T follicular helper cell (primary cell): Measurements from ENCODE around the gene HIF3A.
"Not testable (repeated sequence)": the region's sequence is repeated elsewhere in the genome, so short reads cannot be mapped to it uniquely, and the experiment has no call there.

Experiments
- DNase-seq: peaks from one replicate; pipeline ENCODE4 v3.0.0-alpha.2; 2020; ENCODE audit warnings: low read depth

HIF3A gene

DNA sequence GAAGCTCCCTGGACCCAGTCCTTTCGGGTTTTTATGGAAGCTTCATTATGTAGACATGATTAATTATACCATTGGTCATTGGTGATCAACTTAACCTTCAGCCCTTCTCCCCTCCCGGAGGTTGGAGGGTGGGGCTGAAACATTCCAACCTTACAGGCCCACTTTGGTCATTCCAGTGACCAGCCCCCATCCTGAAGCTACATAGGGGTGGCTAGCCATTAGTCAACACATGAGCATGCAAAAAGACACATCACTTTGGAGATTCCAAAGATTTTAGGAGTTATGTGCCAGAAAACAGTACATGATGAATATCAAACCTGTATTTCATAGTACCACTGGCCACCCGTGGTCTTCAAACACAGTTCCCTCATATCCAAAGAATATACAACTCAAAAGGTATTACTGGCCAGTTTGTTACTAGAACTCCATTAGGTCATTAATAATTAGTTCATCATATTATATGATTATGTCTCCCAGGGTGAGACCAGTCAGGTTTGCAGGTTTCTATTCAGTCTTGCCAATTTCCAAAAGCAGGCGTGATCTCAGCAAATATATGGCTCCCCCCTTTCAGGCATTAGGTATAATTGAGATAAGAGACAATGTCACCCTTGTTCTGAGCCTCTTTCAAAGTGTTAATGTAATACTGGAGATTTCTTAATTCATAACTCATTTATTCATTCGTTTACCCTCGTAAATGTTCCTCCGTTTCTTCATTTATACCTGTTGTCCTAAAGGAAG lies 61.2 kb downstream of the HIF3A start:
- no peak for DNase-seq

DNA sequence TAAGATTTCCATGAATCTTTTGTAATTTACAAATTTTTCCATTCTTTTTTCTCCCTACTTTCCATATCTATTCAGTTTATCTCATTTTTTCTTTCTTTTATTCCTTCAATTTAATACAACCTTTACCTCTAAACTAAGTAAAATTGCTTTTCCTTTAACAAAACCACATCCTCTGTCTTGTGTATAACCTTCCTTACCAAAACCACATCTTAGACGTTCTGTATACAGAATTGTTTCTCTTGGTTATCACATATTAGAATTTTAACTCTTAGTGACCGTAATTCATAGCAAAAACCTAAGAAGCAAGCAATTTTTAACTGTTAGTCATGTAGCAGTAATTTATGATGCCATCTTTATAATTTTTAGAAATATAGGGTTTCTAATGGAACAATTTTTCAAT lies 65.1 kb downstream of the HIF3A start:
- no peak for DNase-seq

- no peak for DNase-seq
These were observed 67.5 kb downstream of the HIF3A start for GRCh38 chr19:46364359-46364758.

DNA sequence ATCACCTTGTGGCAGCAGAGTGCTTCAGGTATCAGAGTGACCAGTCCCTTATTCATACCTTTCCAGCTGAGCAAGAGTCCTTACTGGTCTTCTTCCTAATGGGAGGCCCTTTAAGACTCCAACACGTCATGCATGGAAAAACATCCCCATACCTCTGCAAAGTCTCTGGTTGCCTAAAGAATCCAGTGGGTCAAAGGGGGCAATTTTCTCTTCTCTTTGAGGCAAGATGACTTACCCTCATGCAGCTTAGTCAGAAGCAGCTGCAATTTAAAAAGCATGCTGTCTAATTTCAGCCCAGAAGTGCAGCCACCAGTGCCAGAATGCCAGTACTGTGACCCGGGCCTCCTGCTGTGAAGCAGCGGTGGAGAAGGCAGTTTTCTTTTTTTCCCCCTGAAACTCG lies 68.7 kb downstream of the HIF3A start:
- no peak for DNase-seq

GRCh38 chr19:46366620-46367292 lies 69.9 kb downstream of the HIF3A start:
- no peak for DNase-seq

DNA sequence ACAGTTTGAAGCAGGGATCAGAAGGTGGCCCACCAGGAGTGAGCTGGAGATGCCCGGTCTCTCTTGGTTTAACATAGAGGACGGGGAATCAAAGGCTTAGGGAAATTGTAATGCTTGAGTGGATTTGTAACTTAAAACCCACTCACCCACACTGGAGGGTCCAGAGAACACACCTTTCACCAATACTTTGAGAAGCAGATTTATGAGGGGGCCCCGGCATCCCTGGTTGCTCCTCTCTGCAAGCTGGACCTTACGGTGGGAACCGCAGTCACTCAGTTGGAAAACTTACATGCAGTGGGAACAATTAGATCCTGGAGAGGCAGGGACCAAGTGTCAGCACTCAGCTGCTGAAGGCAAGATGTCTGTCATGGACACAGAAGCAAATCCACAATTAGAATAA lies 70.6 kb downstream of the HIF3A start:
- no peak for DNase-seq

GRCh38 chr19:46368116-46368515 lies 71.3 kb downstream of the HIF3A start:
- no peak for DNase-seq

- DNase-seq: no peak
These were observed 73.0 kb downstream of the HIF3A start for GRCh38 chr19:46369817-46370216.

GRCh38 chr19:46371371-46371901 lies 74.6 kb downstream of the HIF3A start:
- DNase-seq: no peak

- DNase-seq: no peak
These were observed 76.2 kb downstream of the HIF3A start for GRCh38 chr19:46372901-46373490.

DNA sequence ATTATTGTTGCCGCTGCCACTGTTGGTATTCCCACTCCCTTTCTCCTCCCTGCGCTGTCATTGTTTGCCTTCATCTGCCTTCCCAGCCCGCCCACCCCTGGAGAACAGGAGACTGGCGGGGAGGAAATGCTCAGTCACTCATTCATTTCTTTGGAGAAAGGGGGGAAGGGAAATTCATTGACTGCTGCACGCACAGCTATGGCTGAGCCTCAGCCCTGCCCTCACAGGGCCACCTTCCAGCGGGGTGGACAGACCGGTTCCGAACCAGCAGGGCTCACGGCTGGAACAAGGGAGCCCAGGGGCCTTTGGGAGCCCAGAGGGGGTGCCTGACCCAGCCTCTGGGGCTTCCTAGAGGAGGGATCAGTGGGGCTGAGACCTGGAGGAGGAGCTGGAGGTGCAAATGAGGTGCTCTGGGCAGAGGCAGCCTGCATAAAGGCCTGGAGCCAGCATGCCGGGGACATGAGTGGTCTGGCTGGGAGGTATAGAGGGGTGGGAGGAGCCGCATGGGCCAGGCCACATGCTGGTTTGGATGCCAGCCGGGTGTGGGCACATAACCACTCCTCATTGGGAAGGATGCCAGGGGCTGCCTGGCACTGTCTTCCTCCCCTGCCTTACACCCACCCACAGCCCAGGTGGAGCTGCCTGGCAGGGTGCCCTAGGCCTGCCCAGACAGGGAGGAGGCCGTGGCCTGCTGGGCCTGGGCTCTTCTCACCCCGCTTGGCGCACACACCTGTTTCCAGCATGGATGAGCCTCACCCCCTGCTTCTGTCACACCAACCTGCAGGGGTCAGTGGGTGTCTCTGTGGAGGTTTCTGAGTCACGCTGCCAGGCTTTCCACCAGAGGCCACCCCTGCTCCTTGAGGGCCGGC lies 76.9 kb downstream of the HIF3A start:
- no peak for DNase-seq

DNA sequence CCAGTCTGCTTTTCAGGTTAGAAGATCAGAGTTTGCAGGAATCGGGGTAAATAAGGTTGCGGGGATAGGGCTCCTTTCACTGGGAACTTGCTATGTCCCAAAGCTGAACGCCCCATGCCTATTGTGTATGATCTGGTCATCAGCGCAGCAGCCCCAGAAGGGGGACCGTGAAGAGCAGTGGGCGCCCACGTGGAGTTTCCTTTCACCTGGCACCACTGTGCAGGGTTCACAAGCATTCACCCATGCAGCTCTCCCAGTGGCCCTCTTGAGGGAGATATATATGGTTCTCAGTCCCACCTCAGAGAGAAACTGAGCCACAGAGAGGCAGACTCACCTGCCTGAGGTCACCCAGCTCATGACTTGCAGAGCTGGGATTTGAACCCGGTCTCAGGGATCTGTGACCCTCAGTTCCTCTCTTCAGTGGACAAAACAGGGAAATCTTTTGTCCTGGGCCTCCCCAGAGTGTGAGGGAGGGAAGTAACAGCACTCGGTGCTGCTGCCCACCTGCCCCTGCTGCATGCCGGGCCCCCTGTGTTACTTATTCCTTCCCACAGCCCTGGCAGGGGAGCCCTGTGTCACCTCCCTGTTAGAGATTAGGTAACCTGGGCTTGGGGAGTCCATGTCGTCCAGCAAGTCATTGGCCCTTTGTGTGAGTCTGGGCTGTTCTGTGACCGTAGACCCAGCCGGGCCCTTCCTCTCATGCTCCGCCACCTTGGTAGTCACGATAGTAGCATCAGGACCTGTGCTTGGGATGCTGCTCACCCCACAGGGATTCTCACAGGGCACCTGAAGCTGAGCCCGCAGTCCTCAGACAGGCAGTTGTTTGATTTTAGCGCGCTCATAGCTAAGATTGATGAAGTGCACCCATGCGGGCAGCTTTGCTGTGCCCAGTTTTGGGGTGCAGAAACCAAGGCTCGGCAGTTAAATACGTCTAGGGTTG lies 78.0 kb downstream of the HIF3A start:
- DNase-seq: no peak

GRCh38 chr19:46375476-46376067 lies 78.7 kb downstream of the HIF3A start:
- DNase-seq: not testable (repeated sequence)

GRCh38 chr19:46376241-46377153 lies 79.7 kb downstream of the HIF3A start:
- DNase-seq: no peak

DNA sequence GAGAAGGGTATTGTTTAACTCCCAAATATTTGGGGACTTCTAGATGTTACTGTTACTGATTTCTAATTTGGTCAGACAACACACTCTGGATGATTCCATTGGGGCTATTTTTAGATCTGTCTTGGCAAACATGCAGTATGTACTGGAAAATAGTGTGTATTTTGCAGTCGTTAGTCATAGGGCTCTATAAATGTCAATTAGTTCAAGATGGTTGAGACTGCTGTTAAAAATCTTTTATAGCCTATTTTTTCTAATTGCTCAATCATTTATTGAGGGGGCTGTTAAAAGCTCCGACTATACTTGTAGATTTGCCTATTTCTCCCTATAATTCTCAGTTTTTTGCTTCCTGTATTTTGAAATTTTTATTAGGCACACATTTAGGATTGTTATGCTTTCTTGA lies 81.4 kb downstream of the HIF3A start:
- DNase-seq: no peak

DNA sequence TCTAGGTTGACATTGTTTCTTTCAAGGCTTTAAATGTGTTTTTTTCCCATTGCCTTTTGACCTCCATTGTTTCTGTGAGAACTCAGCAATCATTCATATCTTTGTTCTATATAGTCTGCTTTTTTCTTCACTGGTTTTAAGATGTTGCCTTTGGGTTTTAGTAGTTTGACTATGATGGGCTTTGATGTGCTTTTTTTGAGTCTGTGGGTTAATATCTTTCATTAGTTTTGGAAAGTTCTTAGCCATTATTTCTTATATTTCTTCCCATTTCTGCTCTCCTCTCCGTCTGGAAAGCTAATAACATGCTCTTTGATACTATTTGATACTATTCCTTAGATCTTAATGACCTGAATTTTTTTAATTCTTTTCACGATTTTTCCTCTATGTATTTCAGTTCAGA lies 83.8 kb downstream of the HIF3A start:
- no peak for DNase-seq

DNA sequence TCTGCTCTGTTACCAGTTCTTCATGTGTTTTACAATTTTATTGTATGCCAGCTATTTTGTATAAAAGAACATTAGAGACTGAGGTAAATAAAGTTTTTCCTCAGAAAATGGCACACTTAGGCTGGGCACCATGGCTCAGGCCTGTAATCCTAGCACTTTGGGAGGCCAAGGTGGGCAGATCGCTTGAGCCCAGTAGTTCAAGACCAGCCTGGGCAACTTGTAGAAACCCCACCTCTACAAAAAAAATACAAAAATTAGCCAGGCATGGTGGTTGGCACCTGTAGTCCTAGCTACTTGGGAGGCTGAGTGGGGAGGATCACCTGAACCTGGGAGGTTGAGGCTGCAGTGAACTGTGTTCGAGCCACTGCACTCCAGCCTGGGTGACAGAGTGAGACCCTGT lies 84.5 kb downstream of the HIF3A start:
- DNase-seq: no peak

GRCh38 chr19:46381756-46382345 lies 85.0 kb downstream of the HIF3A start:
- DNase-seq: no peak

GRCh38 chr19:46383171-46383815 lies 86.5 kb downstream of the HIF3A start:
- no peak for DNase-seq
